SK-N-SH (cell line): ENCODE measurements around the gene ARPC4. TPM values are rescaled to one million over a fixed set of nuclear protein-coding genes. Genes with fewer than 3 reads are reported as not detected.

Experiments
- CTCF ChIA-PET: fragments of 300-600, 350-600 bp; formaldehyde crosslinking; extraction: SDS; loops from one replicate; lab custom pipeline; 2021; lab: Yijun Ruan, JAX
- POLR2A ChIA-PET: fragments of 350-600 bp; sonication (Branson Sonifier 250); formaldehyde crosslinking; extraction: SDS; loops from one replicate; lab custom pipeline; 2020; ENCODE audit warnings: antibody characterized with exemption, inconsistent platforms; lab: Yijun Ruan, JAX
- DNase-seq: peaks from one replicate; pipeline ENCODE4 v3.0.0; 2012
- H2AFZ ChIP-seq: fragments of 200-600 bp; sonication (generic); 2 replicates; pipeline ENCODE4 v1.8.1; 2016; ENCODE audit warnings: antibody characterized with exemption, mild to moderate bottlenecking, low read depth
- H3F3A ChIP-seq: fragments of 200-600 bp; sonication (generic); replicated peaks from 2 replicates; pipeline ENCODE3; 2016; ENCODE audit warnings: antibody characterized with exemption, mild to moderate bottlenecking; ENCODE audit not compliant: insufficient read depth
- H3K27ac ChIP-seq, 2 experiments: fragments of 200-500 bp in 1 of 2; fragments of 200-600 bp in 1 of 2; sonication (Bioruptor generic) in 1 of 2; sonication (generic), shearing (Covaris generic) in 1 of 2; 2 replicates each; pipeline versions ENCODE4 v1.5.1 to v1.6.1; 2014 to 2016; ENCODE audit warnings: low read depth in 2 of 2, inconsistent platforms in 1 of 2, low read length in 1 of 2, mild to moderate bottlenecking in 1 of 2, mixed read lengths in 1 of 2
- H3K27me3 ChIP-seq: fragments of 200-600 bp; sonication (generic), shearing (Covaris generic); 2 replicates; pipeline ENCODE4 v1.6.1; 2016; ENCODE audit warnings: mixed run types; ENCODE audit not compliant: insufficient read depth
- H3K36me3 ChIP-seq, 2 experiments: fragments of 200-500 bp in 1 of 2; fragments of 200-600 bp in 1 of 2; sonication (Bioruptor generic) in 1 of 2; sonication (generic) in 1 of 2; replicated peaks in 1 of 2; 2 replicates each; pipeline versions ENCODE3 to v1.5.1; 2014 to 2016; ENCODE audit warnings: low read length in 1 of 2, mild to moderate bottlenecking in 1 of 2; ENCODE audit not compliant: insufficient read depth in 2 of 2, control insufficient read depth in 1 of 2
- H3K4me1 ChIP-seq, 2 experiments: fragments of 200-500 bp in 1 of 2; fragments of 200-600 bp in 1 of 2; sonication (Bioruptor generic) in 1 of 2; sonication (generic), shearing (Covaris generic) in 1 of 2; 2 replicates each; pipeline versions ENCODE4 v1.5.1 to v1.6.1; 2014 to 2016; ENCODE audit warnings: low read depth in 1 of 2, low read length in 1 of 2, mixed run types in 1 of 2; ENCODE audit not compliant: insufficient read depth in 2 of 2, control insufficient read depth in 1 of 2
- H3K4me2 ChIP-seq: fragments of 200-600 bp; sonication (generic), shearing (Covaris generic); 2 replicates; pipeline ENCODE4 v1.6.1; 2017; ENCODE audit warnings: mixed run types
- H3K4me3 ChIP-seq, 2 experiments: fragments of 200-500 bp in 1 of 2; fragments of 200-600 bp in 1 of 2; sonication (Bioruptor generic) in 1 of 2; sonication (generic), shearing (Covaris generic) in 1 of 2; 2 replicates each; pipeline versions ENCODE4 v1.5.1 to v1.8.1; 2014 to 2016; ENCODE audit warnings: low read depth in 2 of 2, inconsistent platforms in 1 of 2, low read length in 1 of 2, mild to moderate bottlenecking in 1 of 2, mixed read lengths in 1 of 2, moderate library complexity in 1 of 2
- H3K79me2 ChIP-seq: fragments of 200-600 bp; sonication (generic); 2 replicates; pipeline ENCODE4 v1.8.1; 2017; ENCODE audit warnings: mild to moderate bottlenecking; ENCODE audit not compliant: insufficient read depth
- H3K9ac ChIP-seq: fragments of 200-600 bp; sonication (generic); 2 replicates; pipeline ENCODE4 v1.6.1; 2017; ENCODE audit warnings: mixed run types
- H3K9me2 ChIP-seq: fragments of 200-600 bp; sonication (generic); 2 replicates; pipeline ENCODE4 v1.6.1; 2017; ENCODE audit warnings: mixed run types
- H3K9me3 ChIP-seq: fragments of 200-600 bp; sonication (generic); 2 replicates; pipeline ENCODE4 v1.6.1; 2017; ENCODE audit warnings: mixed run types, mild to moderate bottlenecking, moderate library complexity
- H4K20me1 ChIP-seq: fragments of 200-600 bp; sonication (generic); 2 replicates; pipeline ENCODE4 v1.6.1; 2017; ENCODE audit warnings: mild to moderate bottlenecking, mixed run types; ENCODE audit not compliant: insufficient read depth
- CHD2 ChIP-seq: fragments of 150-350 bp; IDR thresholded peaks from 2 replicates; pipeline ENCODE4 v1.6.1; 2018; ENCODE audit warnings: low read length; ENCODE audit not compliant: partially characterized antibody
- ELF1 ChIP-seq: IDR thresholded peaks from 2 replicates; pipeline ENCODE4 v1.4.0; 2012
- FOSL2 ChIP-seq: IDR thresholded peaks from 2 replicates; pipeline ENCODE4 v1.4.0; 2012; ENCODE audit warnings: low read depth, mild to moderate bottlenecking, moderate library complexity, borderline replicate concordance
- FOXJ3 ChIP-seq: sonication (generic); formaldehyde crosslinking; IDR thresholded peaks from 2 replicates; pipeline ENCODE4 v1.5.1; 2020; ENCODE audit warnings: mild to moderate bottlenecking, missing genetic modification reagents
- FOXM1 ChIP-seq: IDR thresholded peaks from 2 replicates; pipeline ENCODE4 v1.4.0; 2012; ENCODE audit warnings: low read depth, mild to moderate bottlenecking
- GABPA ChIP-seq: IDR thresholded peaks from 2 replicates; pipeline ENCODE4 v1.4.0; 2012; ENCODE audit warnings: low read depth, mild to moderate bottlenecking
- JUND ChIP-seq: IDR thresholded peaks from 2 replicates; pipeline ENCODE4 v1.4.0; 2012
- MEF2A ChIP-seq: IDR thresholded peaks from 2 replicates; pipeline ENCODE4 v1.4.0; 2012; ENCODE audit warnings: low read depth, borderline replicate concordance
- MXI1 ChIP-seq: IDR thresholded peaks from 2 replicates; pipeline ENCODE4 v1.6.1; 2012; ENCODE audit warnings: mild to moderate bottlenecking, low read depth, low read length, improper control_type of control experiment
- RFX5 ChIP-seq: IDR thresholded peaks from 2 replicates; pipeline ENCODE4 v1.6.1; 2012; ENCODE audit warnings: mild to moderate bottlenecking, improper control_type of control experiment, low read length
- RXRA ChIP-seq: IDR thresholded peaks from 2 replicates; pipeline ENCODE4 v1.4.0; 2012; ENCODE audit warnings: low read depth, mild to moderate bottlenecking, borderline replicate concordance
- SIN3A ChIP-seq: IDR thresholded peaks from 2 replicates; pipeline ENCODE4 v1.6.1; 2012; ENCODE audit warnings: low read depth, mild to moderate bottlenecking, low read length, moderate library complexity, borderline replicate concordance
- TAF1 ChIP-seq: IDR thresholded peaks from 2 replicates; pipeline ENCODE4 v1.6.1; 2012; ENCODE audit warnings: low read depth, mild to moderate bottlenecking, low read length, moderate library complexity, borderline replicate concordance
- TEAD4 ChIP-seq: IDR thresholded peaks from 2 replicates; pipeline ENCODE4 v1.4.0; 2012; ENCODE audit warnings: mild to moderate bottlenecking, borderline replicate concordance; ENCODE audit not compliant: insufficient read depth
- YY1 ChIP-seq: IDR thresholded peaks from 2 replicates; pipeline ENCODE4 v1.4.0; 2012; ENCODE audit warnings: low read depth, mild to moderate bottlenecking
- WGBS: methylation state at CpG from one replicate; pipeline ENCODE4 v1.1.6; 2017; ENCODE audit warnings: low lambda C conversion rate; 5-methylcytosine and 5-hydroxymethylcytosine counted together
- polyA plus RNA-seq, 3 experiments: library from polyadenylated mRNA; depleted of rRNA; stranded (reverse); fragments of >200 nt; gene quantifications; 2 replicates each; pipeline ENCODE4 v1.2.3, GENCODE V29; 2012
- TF ChIP-seq, protein P1 (sequence below): fragments of 150-350 bp; IDR thresholded peaks from 2 replicates; pipeline ENCODE4 v1.6.1; 2016; ENCODE audit warnings: mild to moderate bottlenecking, low read depth, low read length
- TF ChIP-seq, protein P2 (sequence below): IDR thresholded peaks from 2 replicates; pipeline ENCODE4 v1.4.0; 2012; ENCODE audit warnings: low read depth
- TF ChIP-seq, protein P3 (sequence below): fragments of 200-600 bp; sonication (generic); IDR thresholded peaks from 2 replicates; pipeline ENCODE4 v1.6.1; 2017; ENCODE audit warnings: antibody characterized with exemption, mild to moderate bottlenecking, moderate library complexity
- TF ChIP-seq, protein P4 (sequence below): IDR thresholded peaks from 2 replicates; pipeline ENCODE4 v1.4.0; 2012; ENCODE audit warnings: low read depth, borderline replicate concordance
- TF ChIP-seq, protein P5 (sequence below): fragments of 150-350 bp; IDR thresholded peaks from 2 replicates; pipeline ENCODE4 v1.6.1; 2017; ENCODE audit warnings: antibody characterized with exemption, low read length, low read depth, borderline replicate concordance

ARPC4 gene
- polyA plus RNA-seq, 1 of the 3 experiments (the other 2 are of a cell fraction), result 233 TPM

DNA sequence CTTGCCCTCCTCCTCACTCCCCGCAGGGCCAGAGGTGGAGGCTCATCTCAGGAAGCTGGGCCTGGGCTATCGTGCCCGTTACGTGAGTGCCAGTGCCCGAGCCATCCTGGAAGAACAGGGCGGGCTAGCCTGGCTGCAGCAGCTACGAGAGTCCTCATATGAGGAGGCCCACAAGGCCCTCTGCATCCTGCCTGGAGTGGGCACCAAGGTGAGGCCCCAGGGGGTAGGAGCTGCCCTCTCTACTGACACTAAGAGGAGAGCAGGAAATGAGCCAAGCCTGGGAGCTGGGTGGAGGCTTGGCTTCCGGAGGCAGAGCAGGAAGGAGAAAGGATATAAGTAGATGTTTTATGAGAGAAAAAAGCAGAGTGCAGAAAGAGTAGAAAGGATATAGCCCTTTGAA is 38.2 kb upstream of the ARPC4 start (continued):
- TF ChIP-seq, protein P1, sequence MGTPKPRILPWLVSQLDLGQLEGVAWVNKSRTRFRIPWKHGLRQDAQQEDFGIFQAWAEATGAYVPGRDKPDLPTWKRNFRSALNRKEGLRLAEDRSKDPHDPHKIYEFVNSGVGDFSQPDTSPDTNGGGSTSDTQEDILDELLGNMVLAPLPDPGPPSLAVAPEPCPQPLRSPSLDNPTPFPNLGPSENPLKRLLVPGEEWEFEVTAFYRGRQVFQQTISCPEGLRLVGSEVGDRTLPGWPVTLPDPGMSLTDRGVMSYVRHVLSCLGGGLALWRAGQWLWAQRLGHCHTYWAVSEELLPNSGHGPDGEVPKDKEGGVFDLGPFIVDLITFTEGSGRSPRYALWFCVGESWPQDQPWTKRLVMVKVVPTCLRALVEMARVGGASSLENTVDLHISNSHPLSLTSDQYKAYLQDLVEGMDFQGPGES, result no peak
- TF ChIP-seq CHD2, result no peak
- TF ChIP-seq, protein P2, sequence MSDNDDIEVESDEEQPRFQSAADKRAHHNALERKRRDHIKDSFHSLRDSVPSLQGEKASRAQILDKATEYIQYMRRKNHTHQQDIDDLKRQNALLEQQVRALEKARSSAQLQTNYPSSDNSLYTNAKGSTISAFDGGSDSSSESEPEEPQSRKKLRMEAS, result no peak

DNA sequence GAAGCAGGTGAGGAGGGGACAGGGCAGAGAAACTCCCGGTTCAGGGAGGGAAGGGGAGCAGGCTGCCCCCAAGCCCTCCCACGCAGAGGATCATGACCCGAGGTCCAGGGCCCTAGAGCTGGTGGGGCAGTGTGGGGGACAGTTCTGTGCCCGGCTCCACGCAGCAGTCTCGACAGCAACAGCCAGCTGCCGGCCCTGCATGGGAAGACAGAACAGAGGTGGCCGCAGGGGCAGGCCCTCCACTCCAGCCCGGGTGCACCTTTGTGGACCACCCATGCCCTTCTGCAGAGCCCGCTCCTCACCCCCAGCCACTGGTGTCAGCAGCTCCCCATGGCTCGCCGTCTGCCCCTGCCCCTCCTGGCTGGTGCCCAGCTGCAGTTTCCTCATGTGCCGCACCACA is 35.5 kb upstream of the ARPC4 start:
- no peak overlapping the region for H3K4me3 ChIP-seq
- H3K9ac ChIP-seq, result no peak overlapping the region
- CTCF ChIA-PET, result no interaction called here
- no peak overlapping the region for H3K4me2 ChIP-seq
- DNase-seq, result no peak
- H3K36me3 ChIP-seq, result peaks cover 24 to 29% of the 10 kb centered on the region in 2 experiments
- no peaks in the 10 kb centered on the region for H3F3A ChIP-seq
- H3K4me1 ChIP-seq, result no peaks in the 10 kb centered on the region
- WGBS, result 94% methylated on average over 7 of the region's 13 CpGs
- H3K27me3 ChIP-seq, result no peaks in the 10 kb centered on the region
- no peaks in the 10 kb centered on the region for H3K9me3 ChIP-seq
- TF ChIP-seq MXI1, result no peak
- TF ChIP-seq, protein P3, sequence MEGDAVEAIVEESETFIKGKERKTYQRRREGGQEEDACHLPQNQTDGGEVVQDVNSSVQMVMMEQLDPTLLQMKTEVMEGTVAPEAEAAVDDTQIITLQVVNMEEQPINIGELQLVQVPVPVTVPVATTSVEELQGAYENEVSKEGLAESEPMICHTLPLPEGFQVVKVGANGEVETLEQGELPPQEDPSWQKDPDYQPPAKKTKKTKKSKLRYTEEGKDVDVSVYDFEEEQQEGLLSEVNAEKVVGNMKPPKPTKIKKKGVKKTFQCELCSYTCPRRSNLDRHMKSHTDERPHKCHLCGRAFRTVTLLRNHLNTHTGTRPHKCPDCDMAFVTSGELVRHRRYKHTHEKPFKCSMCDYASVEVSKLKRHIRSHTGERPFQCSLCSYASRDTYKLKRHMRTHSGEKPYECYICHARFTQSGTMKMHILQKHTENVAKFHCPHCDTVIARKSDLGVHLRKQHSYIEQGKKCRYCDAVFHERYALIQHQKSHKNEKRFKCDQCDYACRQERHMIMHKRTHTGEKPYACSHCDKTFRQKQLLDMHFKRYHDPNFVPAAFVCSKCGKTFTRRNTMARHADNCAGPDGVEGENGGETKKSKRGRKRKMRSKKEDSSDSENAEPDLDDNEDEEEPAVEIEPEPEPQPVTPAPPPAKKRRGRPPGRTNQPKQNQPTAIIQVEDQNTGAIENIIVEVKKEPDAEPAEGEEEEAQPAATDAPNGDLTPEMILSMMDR, result no peak
- TF ChIP-seq, protein P4, sequence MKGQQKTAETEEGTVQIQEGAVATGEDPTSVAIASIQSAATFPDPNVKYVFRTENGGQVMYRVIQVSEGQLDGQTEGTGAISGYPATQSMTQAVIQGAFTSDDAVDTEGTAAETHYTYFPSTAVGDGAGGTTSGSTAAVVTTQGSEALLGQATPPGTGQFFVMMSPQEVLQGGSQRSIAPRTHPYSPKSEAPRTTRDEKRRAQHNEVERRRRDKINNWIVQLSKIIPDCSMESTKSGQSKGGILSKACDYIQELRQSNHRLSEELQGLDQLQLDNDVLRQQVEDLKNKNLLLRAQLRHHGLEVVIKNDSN, result no peak
- no peak for TF ChIP-seq MEF2A
- no peak for TF ChIP-seq FOXJ3 (CRISPR knock-in tag)
- no peak for TF ChIP-seq ELF1
- H3K27ac ChIP-seq, result no peak overlapping the region
- no peaks in the 10 kb centered on the region for H4K20me1 ChIP-seq
- H3K9me2 ChIP-seq, result no peaks in the 10 kb centered on the region
- H3K79me2 ChIP-seq, result no peaks in the 10 kb centered on the region
- no peak overlapping the region for H2AFZ ChIP-seq
- POLR2A ChIA-PET, result interaction anchor here (0.6 kb wide), 1 partner anchor 546 kb away, joined by 3 read pairs; no protein-coding TSS in a partner anchor

DNA sequence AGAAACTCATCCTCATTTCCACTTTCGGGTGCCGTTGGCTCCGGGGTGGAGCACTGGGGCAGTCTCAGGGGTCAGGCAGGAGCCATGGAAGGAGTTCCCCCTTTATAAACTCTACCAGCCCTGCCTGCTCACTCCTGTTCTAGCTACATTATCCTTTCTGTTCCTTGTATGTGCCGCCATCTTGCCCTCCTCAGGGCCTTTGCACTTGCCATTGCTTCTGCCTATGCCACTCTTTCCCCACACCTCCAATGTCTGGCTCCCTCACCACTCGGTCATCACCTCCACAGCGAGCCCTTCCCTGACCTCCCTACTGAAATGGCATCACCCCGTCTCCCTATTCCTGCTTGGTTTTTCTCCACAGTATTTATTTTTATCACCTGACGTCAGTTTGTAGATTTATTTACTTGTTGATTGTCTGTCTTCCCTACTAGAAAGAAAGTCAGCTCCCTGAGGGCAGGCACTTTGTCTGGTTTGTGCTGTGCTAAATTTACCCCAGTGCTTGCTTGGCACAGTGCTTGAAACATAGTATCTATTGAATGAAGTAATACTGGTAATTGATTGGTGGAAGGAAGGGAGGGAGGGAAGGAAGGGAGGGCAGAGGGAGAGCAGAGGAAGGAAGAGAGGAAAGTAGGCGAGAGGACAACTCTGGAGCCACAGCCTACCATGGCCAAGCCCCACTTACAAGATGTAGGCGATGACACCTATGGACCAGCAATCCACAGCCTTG is 31.9 kb upstream of the ARPC4 start:
- POLR2A ChIA-PET, result interaction anchor here (0.6 kb wide), 1 partner anchor 24 kb away, joined by 3 read pairs; no protein-coding TSS in a partner anchor
- no peak for TF ChIP-seq JUND
- TF ChIP-seq TEAD4, result no peak
- TF ChIP-seq RXRA, result no peak
- no peak for TF ChIP-seq GABPA
- TF ChIP-seq SIN3A, result no peak
- TF ChIP-seq MEF2A, result no peak
- TF ChIP-seq YY1, result no peak
- TF ChIP-seq FOSL2, result no peak
- no peak for TF ChIP-seq CHD2
- TF ChIP-seq, protein P5, sequence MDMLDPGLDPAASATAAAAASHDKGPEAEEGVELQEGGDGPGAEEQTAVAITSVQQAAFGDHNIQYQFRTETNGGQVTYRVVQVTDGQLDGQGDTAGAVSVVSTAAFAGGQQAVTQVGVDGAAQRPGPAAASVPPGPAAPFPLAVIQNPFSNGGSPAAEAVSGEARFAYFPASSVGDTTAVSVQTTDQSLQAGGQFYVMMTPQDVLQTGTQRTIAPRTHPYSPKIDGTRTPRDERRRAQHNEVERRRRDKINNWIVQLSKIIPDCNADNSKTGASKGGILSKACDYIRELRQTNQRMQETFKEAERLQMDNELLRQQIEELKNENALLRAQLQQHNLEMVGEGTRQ, result no peak
- TF ChIP-seq FOXM1, result no peak
- no peak for TF ChIP-seq TAF1
- no peak for TF ChIP-seq RFX5
- TF ChIP-seq MXI1, result no peak
- TF ChIP-seq, protein P2, result no peak

More for the DNA sequence above, 31.9 kb upstream of the ARPC4 start:
- Histone ChIP-seq H3K9ac (no peak overlapping the region), H4K20me1 (no peaks in the 10 kb centered on the region), H3K27me3 (no peaks in the 10 kb centered on the region), H2AFZ (no peak overlapping the region), H3K9me3 (no peaks in the 10 kb centered on the region), H3K4me3 (no peak overlapping the region), H3K27ac (no peak overlapping the region), H3K36me3 (peaks cover 20 to 24% of the 10 kb centered on the region in 2 experiments), H3F3A (no peaks in the 10 kb centered on the region), H3K9me2 (no peaks in the 10 kb centered on the region), H3K4me2 (no peak overlapping the region), H3K4me1 (no peaks in the 10 kb centered on the region; a peak in 1 of 4 replicates), H3K79me2 (no peaks in the 10 kb centered on the region)
- 98% methylated on average over 7 of the region's 10 CpGs for WGBS
- CTCF ChIA-PET, result no interaction called here
- DNase-seq, result no peak
